Amniotic epithelial cell (primary cell): ENCODE results near the gene RBMS1.

Experiments
- DNase-seq: peaks from one replicate; pipeline ENCODE4 v3.0.0-alpha.2; 2010; ENCODE audit warnings: low read depth

RBMS1 gene

GRCh38 chr2:160277151-160277550 is 216.5 kb downstream of the RBMS1 start:
- no peak for DNase-seq

- DNase-seq: no peak
These were observed 218.0 kb downstream of the RBMS1 start for GRCh38 chr2:160275656-160276055.

GRCh38 chr2:160271171-160272086 is 222.2 kb downstream of the RBMS1 start:
- peak; percentile 59 for DNase-seq

- no peak for DNase-seq
These were observed 223.0 kb downstream of the RBMS1 start for GRCh38 chr2:160270571-160271113.

GRCh38 chr2:160269803-160270570 is 223.6 kb downstream of the RBMS1 start:
- DNase-seq: peak; percentile 95

GRCh38 chr2:160269365-160269764 is 224.2 kb downstream of the RBMS1 start:
- DNase-seq: no peak

GRCh38 chr2:160268151-160268781 is 225.3 kb downstream of the RBMS1 start:
- DNase-seq: no peak

- no peak for DNase-seq
These were observed 225.9 kb downstream of the RBMS1 start for GRCh38 chr2:160267692-160268091.

- no peak for DNase-seq
These were observed 226.6 kb downstream of the RBMS1 start for GRCh38 chr2:160267022-160267421.

GRCh38 chr2:160266037-160266551 is 227.5 kb downstream of the RBMS1 start:
- no peak for DNase-seq

GRCh38 chr2:160264308-160264707 is 229.3 kb downstream of the RBMS1 start:
- DNase-seq: no peak

- no peak for DNase-seq
These were observed 231.9 kb downstream of the RBMS1 start for GRCh38 chr2:160261732-160262131.

- DNase-seq: no peak
These were observed 235.2 kb downstream of the RBMS1 start for GRCh38 chr2:160258492-160258805.

- DNase-seq: no peak
These were observed 235.7 kb downstream of the RBMS1 start for GRCh38 chr2:160257743-160258491.

- DNase-seq: peak; percentile 83
These were observed 236.4 kb downstream of the RBMS1 start for GRCh38 chr2:160257041-160257742.

GRCh38 chr2:160256507-160256906 is 237.1 kb downstream of the RBMS1 start:
- DNase-seq: peak; percentile 44

GRCh38 chr2:160255408-160255807 is 238.2 kb downstream of the RBMS1 start:
- DNase-seq: no peak

- no peak for DNase-seq
These were observed 239.3 kb downstream of the RBMS1 start for GRCh38 chr2:160254189-160254762.

- no peak for DNase-seq
These were observed 240.0 kb downstream of the RBMS1 start for GRCh38 chr2:160253440-160254188.

GRCh38 chr2:160252900-160253299 is 240.7 kb downstream of the RBMS1 start:
- no peak for DNase-seq
